Esophagus muscularis mucosa (tissue), 4 donors: ENCODE data around the gene AACS. TPM values are rescaled to one million over a fixed set of nuclear protein-coding genes. Genes with fewer than 3 reads are reported as not detected.

ENCODE experiments used
- DNase-seq: peaks from one replicate; pipeline ENCODE4 v3.0.0-alpha.2; 2017; ENCODE audit errors: extremely low spot score
- H3K27ac ChIP-seq, 4 donors: fragments of 200-600 bp; sonication (generic); replicated peaks in 1 of 4; 1 replicate in 3 of 4; 2 replicates in 1 of 4; pipeline ENCODE4 v1.5.1; 2016 to 2019; ENCODE audit warnings: mild to moderate bottlenecking in 1 of 4
- H3K27me3 ChIP-seq, 4 donors: fragments of 200-600 bp; sonication (generic); one replicate each; pipeline versions ENCODE4 v1.5.1 to v1.6.0; 2016 to 2019
- H3K36me3 ChIP-seq, 4 donors: fragments of 200-600 bp; sonication (generic); one replicate each; pipeline ENCODE4 v1.5.1; 2016 to 2019
- H3K4me1 ChIP-seq, 4 donors: fragments of 200-600 bp; sonication (generic); one replicate each; pipeline ENCODE4 v1.5.1; 2016 to 2019
- H3K4me3 ChIP-seq, 4 donors: fragments of 200-600 bp; sonication (generic); 1 replicate in 2 of 4; 2 replicates in 2 of 4; pipeline ENCODE4 v1.5.1; 2016 to 2019; ENCODE audit warnings: mild to moderate bottlenecking in 4 of 4, moderate library complexity in 1 of 4
- H3K9me3 ChIP-seq, 4 donors: fragments of 200-600 bp; sonication (generic); 1 replicate in 3 of 4; 2 replicates in 1 of 4; pipeline ENCODE4 v1.5.1; 2016 to 2019
- EP300 ChIP-seq: sonication (generic); formaldehyde crosslinking; IDR thresholded peaks from one replicate; pipeline ENCODE4 v1.6.1; 2017; ENCODE audit warnings: antibody characterized with exemption
- POLR2A ChIP-seq: fragments of 450-650 bp; IDR thresholded peaks from one replicate; pipeline ENCODE4 v1.6.1; 2017; ENCODE audit warnings: antibody characterized with exemption, moderate library complexity, mild to moderate bottlenecking, low read depth
- POLR2AphosphoS5 ChIP-seq, 2 donors: sonication (generic); formaldehyde crosslinking; IDR thresholded peaks; one replicate each; pipeline ENCODE4 v1.6.1; 2017; ENCODE audit warnings: antibody characterized with exemption in 2 of 2
- WGBS: methylation state at CpG from one replicate; pipeline ENCODE4 v1.1.5; 2018; 5-methylcytosine and 5-hydroxymethylcytosine counted together
- intact Hi-C: fragments of 100-400 bp; cut with DNase I; formaldehyde crosslinking; loops from one replicate; pipeline ENCODE4 v1.15.1; 2023
- total RNA-seq, 4 donors: library from RNA; depleted of rRNA; stranded (reverse); fragments of >200 nt; gene quantifications; one replicate each; pipeline versions ENCODE4 v1.1.0 to v1.2.1, GENCODE V29; 2016
- TF ChIP-seq, protein P1 (sequence below), 3 experiments: fragments of 200-600 bp in 2 of 3; fragments of 450-650 bp in 1 of 3; sonication (generic) in 2 of 3; IDR thresholded peaks; one replicate each; pipeline ENCODE4 v1.5.1; 2017 to 2019; ENCODE audit warnings: antibody characterized with exemption in 3 of 3, mild to moderate bottlenecking in 2 of 3, moderate library complexity in 1 of 3

AACS gene
- total RNA-seq, 4 donors from 2014 or later, result 10.2 to 16.7 (median 13.9) TPM

DNA sequence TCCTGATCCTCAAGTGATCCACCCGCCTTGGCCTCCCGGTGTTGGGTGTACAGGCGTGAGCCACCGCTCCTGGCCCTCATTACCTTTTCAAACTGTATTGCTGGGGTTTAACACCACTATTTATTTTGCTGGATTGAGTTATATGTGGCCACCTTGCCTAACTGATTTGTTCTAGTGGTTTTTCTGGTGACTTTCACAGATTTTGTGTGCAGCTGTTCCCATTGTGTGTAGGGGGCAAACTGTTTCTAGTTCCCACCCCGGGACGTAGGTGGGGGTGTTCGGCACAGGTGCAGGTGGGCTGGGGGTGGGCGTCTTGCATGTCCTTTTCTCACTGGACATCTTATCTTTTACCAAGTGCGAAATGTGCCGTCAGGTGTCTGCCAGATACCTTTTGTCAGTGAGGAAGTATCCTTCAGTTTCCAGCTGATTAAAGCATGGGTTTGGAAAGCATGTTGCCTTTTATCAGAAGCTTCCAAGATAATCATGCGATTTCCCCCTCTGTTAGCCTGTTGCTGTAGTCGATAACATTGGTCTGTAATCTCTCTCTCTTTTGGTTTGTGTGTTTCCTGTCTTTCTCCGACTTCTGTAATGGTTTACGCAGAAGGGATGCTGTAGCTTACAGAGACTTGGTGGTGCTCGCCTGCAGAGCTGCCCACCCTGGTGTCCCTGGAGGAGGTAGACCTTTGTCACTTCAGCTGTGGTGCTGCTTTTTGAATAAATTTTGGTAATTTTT, 33.6 kb downstream of the AACS start:
- 75% methylated on average over 15 of the region's 15 CpGs for WGBS
- H3K27ac ChIP-seq, result no peak overlapping the region
- no peaks in the 10 kb centered on the region for H3K27me3 ChIP-seq
- DNase-seq, result no peak
- H3K4me1 ChIP-seq, result peaks cover 0 to 2% (median 0%) of the 10 kb centered on the region in 4 donors
- peaks cover 9 to 32% (median 16%) of the 10 kb centered on the region in 4 donors for H3K36me3 ChIP-seq
- no peaks in the 10 kb centered on the region for H3K9me3 ChIP-seq
- TF ChIP-seq, protein P1, sequence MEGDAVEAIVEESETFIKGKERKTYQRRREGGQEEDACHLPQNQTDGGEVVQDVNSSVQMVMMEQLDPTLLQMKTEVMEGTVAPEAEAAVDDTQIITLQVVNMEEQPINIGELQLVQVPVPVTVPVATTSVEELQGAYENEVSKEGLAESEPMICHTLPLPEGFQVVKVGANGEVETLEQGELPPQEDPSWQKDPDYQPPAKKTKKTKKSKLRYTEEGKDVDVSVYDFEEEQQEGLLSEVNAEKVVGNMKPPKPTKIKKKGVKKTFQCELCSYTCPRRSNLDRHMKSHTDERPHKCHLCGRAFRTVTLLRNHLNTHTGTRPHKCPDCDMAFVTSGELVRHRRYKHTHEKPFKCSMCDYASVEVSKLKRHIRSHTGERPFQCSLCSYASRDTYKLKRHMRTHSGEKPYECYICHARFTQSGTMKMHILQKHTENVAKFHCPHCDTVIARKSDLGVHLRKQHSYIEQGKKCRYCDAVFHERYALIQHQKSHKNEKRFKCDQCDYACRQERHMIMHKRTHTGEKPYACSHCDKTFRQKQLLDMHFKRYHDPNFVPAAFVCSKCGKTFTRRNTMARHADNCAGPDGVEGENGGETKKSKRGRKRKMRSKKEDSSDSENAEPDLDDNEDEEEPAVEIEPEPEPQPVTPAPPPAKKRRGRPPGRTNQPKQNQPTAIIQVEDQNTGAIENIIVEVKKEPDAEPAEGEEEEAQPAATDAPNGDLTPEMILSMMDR (IDR thresholded peaks at IDR 0.05), result no peak
- no peak for TF ChIP-seq EP300
- TF ChIP-seq POLR2A, result no peak
- TF ChIP-seq POLR2AphosphoS5 (IDR thresholded peaks at IDR 0.05), result no peak
- intact Hi-C loops, result no loop called here
- no peak overlapping the region for H3K4me3 ChIP-seq

DNA sequence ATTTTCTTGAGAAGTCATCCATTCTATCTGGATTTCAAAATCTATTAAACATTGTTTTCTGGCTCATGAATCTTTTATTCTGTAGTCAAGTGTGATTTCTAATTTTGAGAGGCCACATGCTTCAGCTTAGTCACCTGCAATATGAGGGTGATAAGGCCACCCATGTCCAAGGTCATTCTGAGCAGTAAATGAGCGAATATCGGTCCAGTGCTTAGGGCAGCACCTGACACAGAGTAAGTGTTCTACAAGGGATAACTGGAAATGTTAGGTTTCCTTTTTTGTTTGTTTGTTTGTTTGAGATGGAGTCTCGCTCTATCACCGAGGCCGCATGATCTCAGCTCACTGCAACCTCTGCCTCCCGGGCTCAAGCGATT, 34.2 kb downstream of the AACS start:
- Histone ChIP-seq H3K4me1 (peaks cover 0 to 2% (median 0%) of the 10 kb centered on the region in 4 donors), H3K36me3 (peaks cover 12 to 36% (median 20%) of the 10 kb centered on the region in 4 donors), H3K9me3 (no peaks in the 10 kb centered on the region), H3K4me3 (no peak overlapping the region), H3K27me3 (no peaks in the 10 kb centered on the region), H3K27ac (no peak overlapping the region)
- DNase-seq, result no peak
- no peak for TF ChIP-seq EP300
- no peak for TF ChIP-seq POLR2AphosphoS5 (IDR thresholded peaks at IDR 0.05)
- no peak for TF ChIP-seq POLR2A
- TF ChIP-seq, protein P1 (IDR thresholded peaks at IDR 0.05), result no peak
- WGBS, result over 99% methylated on average over 7 of the region's 7 CpGs
- intact Hi-C loops, result no loop called here

DNA sequence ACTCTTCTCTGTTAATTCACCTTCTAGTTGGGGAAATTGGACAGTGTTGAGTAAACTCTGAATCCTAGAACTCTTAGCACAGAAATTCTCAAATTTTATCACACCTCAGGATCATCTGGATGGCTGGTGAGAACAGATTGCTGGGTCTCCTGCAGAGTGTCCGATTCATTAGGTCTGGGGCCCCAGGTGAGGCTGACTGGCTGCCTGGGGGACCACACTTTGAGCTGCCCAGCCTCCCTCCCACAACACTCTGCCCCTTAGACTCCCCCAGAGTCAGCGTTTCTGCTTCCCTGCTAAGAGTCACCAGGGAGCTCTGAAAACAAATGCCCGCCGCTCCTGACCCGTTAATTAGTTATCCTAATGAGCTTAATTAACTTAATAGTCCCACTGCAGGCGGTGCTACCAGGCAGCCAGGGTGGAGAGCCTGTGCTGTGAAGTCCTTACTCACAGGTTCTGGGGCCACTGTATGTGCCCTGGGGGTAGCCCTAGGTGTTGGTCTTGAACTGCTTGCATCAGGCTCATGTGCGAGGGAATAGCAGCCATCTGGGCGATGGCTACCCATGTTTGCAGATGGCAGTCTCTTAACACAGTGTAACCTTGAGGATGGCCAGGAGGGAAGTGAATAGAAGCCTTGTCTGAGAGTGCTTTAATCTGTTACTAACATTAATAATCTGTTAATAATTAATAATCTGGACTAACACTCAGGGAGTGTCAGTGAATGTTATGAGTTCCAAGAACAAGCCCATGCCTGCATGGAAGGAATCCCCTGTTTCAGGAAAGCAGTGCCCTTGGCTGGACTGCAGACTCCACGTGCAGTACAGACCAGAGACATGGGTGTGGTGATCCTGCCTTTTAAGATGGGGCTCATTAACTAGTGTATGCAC, 35.6 kb downstream of the AACS start:
- DNase-seq, result no peak
- Histone ChIP-seq H3K4me3 (no peak overlapping the region), H3K4me1 (peaks cover 0 to 2% (median 0%) of the 10 kb centered on the region in 4 donors), H3K27ac (no peak overlapping the region), H3K27me3 (no peaks in the 10 kb centered on the region), H3K9me3 (no peaks in the 10 kb centered on the region), H3K36me3 (peaks cover 12 to 35% (median 25%) of the 10 kb centered on the region in 4 donors)
- 87% methylated on average over 9 of the region's 9 CpGs for WGBS
- intact Hi-C loops, result no loop called here
- TF ChIP-seq POLR2A (no peak), EP300 (no peak), POLR2AphosphoS5 (IDR thresholded peaks at IDR 0.05) (no peak)
- TF ChIP-seq, protein P1 (IDR thresholded peaks at IDR 0.05), result no peak

DNA sequence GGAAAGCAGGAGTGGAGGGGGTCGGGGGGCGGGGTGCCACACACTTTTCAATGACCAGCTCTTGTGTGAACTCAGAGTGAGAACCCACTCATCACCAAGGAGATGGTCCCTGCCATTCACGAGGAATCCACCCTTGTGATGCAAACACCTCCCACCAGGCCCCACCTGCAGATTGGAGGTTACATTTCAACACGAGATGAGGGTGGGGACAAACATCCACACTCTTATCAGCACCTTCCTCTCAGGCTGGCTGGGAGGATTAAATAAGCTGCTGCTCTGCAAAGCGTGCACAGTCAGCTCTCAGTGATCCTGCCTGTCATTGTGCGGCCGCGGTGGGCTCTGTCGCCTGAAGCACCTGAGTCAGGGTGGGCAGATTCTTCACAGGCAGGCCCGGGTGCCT, 39.7 kb downstream of the AACS start:
- DNase-seq, result no peak
- intact Hi-C loops, result no loop called here
- no peak for TF ChIP-seq POLR2AphosphoS5 (IDR thresholded peaks at IDR 0.05)
- TF ChIP-seq, protein P1 (IDR thresholded peaks at IDR 0.05), result no peak
- TF ChIP-seq EP300, result no peak
- TF ChIP-seq POLR2A, result no peak
- no peak overlapping the region for H3K4me3 ChIP-seq
- H3K9me3 ChIP-seq, result no peaks in the 10 kb centered on the region
- WGBS, result 83% methylated on average over 10 of the region's 10 CpGs
- H3K27ac ChIP-seq, result no peak overlapping the region
- no peaks in the 10 kb centered on the region for H3K4me1 ChIP-seq
- H3K27me3 ChIP-seq, result no peaks in the 10 kb centered on the region
- peaks cover 30 to 70% (median 50%) of the 10 kb centered on the region in 4 donors for H3K36me3 ChIP-seq
